ENCODE results near the gene HECTD1.

Gene HECTD1

DNA sequence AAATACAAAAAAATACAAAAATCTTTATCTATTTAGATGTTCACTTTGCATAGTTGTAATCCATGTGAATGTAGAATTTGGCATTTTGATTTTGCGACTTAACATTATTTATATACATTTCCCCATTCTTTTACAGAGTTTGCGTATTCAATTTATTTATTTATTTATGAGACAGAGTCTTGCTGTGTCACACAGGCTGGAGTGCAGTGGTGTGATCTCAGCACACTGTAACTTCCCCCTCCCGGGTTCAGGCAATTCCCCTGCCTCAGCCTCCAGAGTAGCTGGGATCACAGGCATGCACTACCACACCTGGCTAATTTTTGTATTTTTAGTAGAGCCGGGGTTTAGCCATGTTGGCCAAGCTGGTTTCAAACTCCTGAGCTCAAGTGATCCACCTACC, 156.1 kb downstream of the HECTD1 start:
- ChIA-PET CTCF (no interaction called here), POLR2A (no interaction called here)
- no peak for DNase-seq (ENCODE audit: extremely low spot score)
- no peak for TF ChIP-seq CTCF (IDR thresholded peaks at IDR 0.05; ENCODE audit: control extremely low read depth, extremely low read depth, low read depth, missing control alignments)

GRCh38 chr14:31051023-31051422, 156.6 kb downstream of the HECTD1 start:
- no peak for TF ChIP-seq CTCF (IDR thresholded peaks at IDR 0.05; ENCODE audit: control extremely low read depth, extremely low read depth, low read depth, missing control alignments)
- POLR2A ChIA-PET = no interaction called here
- DNase-seq (ENCODE audit: extremely low spot score) = no peak
- CTCF ChIA-PET = no interaction called here
